Esophagus squamous epithelium (tissue), 5 donors: Measurements from ENCODE around the gene NDST1. TPM values are rescaled to one million over a fixed set of nuclear protein-coding genes. Genes with fewer than 3 reads are reported as not detected.

Experiments
- DNase-seq: peaks from one replicate; lab custom pipeline; 2025; lab: John Stamatoyannopoulos, UW
- H3K27ac ChIP-seq, 4 donors: fragments of 200-600 bp; sonication (generic); one replicate each; pipeline ENCODE4 v1.5.1; 2016 to 2019; ENCODE audit warnings: mild to moderate bottlenecking in 1 of 4
- H3K27me3 ChIP-seq, 4 donors: fragments of 200-600 bp; sonication (generic); 1 replicate in 3 of 4; 2 replicates in 1 of 4; pipeline versions ENCODE4 v1.5.1 to v1.6.0; 2017 to 2021; ENCODE audit warnings: antibody characterized with exemption in 1 of 4
- H3K36me3 ChIP-seq, 3 donors: fragments of 200-600 bp; sonication (generic); one replicate each; pipeline ENCODE4 v1.5.1; 2016 to 2019
- H3K4me1 ChIP-seq, 3 donors: fragments of 200-600 bp; sonication (generic); one replicate each; pipeline ENCODE4 v1.5.1; 2017 to 2019
- H3K4me3 ChIP-seq, 4 donors: fragments of 200-600 bp; sonication (generic); 1 replicate in 3 of 4; 2 replicates in 1 of 4; pipeline ENCODE4 v1.5.1; 2016 to 2019; ENCODE audit warnings: mild to moderate bottlenecking in 2 of 4, moderate library complexity in 1 of 4
- H3K9me3 ChIP-seq, 3 donors: fragments of 200-600 bp; sonication (generic); one replicate each; pipeline ENCODE4 v1.5.1; 2016 to 2019
- POLR2A ChIP-seq, 4 donors: fragments of 450-650 bp; IDR thresholded peaks; one replicate each; pipeline ENCODE4 v1.6.1; 2017; ENCODE audit warnings: antibody characterized with exemption in 4 of 4, mild to moderate bottlenecking in 4 of 4, moderate library complexity in 3 of 4
- WGBS, 2 donors: methylation state at CpG; one replicate each; pipeline ENCODE4 v1.1.5; 2018; 5-methylcytosine and 5-hydroxymethylcytosine counted together
- intact Hi-C: fragments of 100-400 bp; cut with DNase I; formaldehyde crosslinking; loops from one replicate; pipeline ENCODE4 v1.15.0; 2022
- total RNA-seq, 4 donors: library from RNA; depleted of rRNA; stranded (reverse); fragments of >200 nt; gene quantifications; one replicate each; pipeline ENCODE4 v1.1.0, GENCODE V29; 2016
- TF ChIP-seq, protein P1 (sequence below), 6 experiments: fragments of 450-650 bp in 4 of 6; fragments of 200-600 bp in 2 of 6; sonication (generic) in 2 of 6; IDR thresholded peaks; one replicate each; pipeline ENCODE4 v1.5.1; 2016 to 2019; ENCODE audit warnings: antibody characterized with exemption in 6 of 6, mild to moderate bottlenecking in 4 of 6, moderate library complexity in 4 of 6
- donor health status: DM: yes; HTN: yes; CAD: no.

The NDST1 gene
- total RNA-seq, 4 donors from 2014 or later: 76.5 to 205 (median 118) TPM

DNA sequence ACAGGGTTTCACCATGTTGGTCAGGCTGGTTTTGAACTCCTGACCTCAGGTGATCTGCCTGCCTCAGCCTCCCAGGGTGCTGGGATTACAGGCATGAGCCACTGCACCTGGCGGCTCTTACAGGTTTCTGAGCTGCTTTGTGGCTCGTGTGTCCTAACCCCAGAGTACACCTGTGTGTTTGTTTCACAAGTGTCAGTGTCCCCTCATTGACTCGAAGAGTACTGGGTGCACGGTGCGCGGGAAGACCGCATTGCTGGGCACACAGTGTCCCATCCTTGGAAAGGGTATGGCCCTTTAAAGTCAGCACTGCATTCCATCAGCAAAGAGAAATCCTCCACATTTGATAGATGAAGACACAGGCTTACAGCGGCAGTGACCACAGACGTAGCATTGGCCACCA, 23.8 kb downstream of the NDST1 start:
- 87 to 92% methylated on average over 9 of the region's 9 CpGs for WGBS, 2 donors
- peaks cover 27 to 98% (median 43%) of the 10 kb centered on the region in 3 donors for H3K36me3 ChIP-seq
- H3K27ac ChIP-seq: no peak overlapping the region
- no peaks in the 10 kb centered on the region for H3K9me3 ChIP-seq
- H3K27me3 ChIP-seq: no peaks in the 10 kb centered on the region
- TF ChIP-seq POLR2A (IDR thresholded peaks at IDR 0.05): no peak
- TF ChIP-seq, protein P1, sequence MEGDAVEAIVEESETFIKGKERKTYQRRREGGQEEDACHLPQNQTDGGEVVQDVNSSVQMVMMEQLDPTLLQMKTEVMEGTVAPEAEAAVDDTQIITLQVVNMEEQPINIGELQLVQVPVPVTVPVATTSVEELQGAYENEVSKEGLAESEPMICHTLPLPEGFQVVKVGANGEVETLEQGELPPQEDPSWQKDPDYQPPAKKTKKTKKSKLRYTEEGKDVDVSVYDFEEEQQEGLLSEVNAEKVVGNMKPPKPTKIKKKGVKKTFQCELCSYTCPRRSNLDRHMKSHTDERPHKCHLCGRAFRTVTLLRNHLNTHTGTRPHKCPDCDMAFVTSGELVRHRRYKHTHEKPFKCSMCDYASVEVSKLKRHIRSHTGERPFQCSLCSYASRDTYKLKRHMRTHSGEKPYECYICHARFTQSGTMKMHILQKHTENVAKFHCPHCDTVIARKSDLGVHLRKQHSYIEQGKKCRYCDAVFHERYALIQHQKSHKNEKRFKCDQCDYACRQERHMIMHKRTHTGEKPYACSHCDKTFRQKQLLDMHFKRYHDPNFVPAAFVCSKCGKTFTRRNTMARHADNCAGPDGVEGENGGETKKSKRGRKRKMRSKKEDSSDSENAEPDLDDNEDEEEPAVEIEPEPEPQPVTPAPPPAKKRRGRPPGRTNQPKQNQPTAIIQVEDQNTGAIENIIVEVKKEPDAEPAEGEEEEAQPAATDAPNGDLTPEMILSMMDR (IDR thresholded peaks at IDR 0.05): no peak
- intact Hi-C loops: no loop called here
- H3K4me1 ChIP-seq: peaks cover 8 to 35% (median 10%) of the 10 kb centered on the region in 3 donors
- DNase-seq: no peak
- no peak overlapping the region for H3K4me3 ChIP-seq

DNA sequence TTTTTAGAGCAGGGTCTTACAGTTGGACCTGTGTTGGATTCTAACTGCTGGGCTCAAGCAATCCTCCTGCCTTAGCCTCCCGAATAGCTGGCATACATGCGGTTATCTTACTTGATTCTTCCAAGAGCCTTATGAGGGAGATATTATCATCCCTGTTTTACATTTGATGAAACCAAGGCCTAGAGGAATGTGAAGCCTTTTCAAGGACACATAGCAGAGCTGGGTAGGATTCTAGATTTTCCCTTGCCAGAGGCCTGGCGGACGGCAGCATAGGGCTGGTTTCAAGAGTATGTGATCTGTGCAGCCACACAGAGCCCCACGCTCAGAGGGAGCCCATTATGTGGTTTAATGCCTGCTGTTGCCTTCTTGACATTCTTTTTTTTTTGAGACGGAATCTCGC, 24.2 kb downstream of the NDST1 start:
- Histone ChIP-seq H3K4me1 (peaks cover 5 to 30% (median 7%) of the 10 kb centered on the region in 3 donors), H3K36me3 (peaks cover 27 to 98% (median 44%) of the 10 kb centered on the region in 3 donors), H3K4me3 (no peak overlapping the region), H3K27ac (no peak overlapping the region), H3K27me3 (no peaks in the 10 kb centered on the region), H3K9me3 (no peaks in the 10 kb centered on the region)
- DNase-seq: no peak
- intact Hi-C loops: no loop called here
- no peak for TF ChIP-seq POLR2A (IDR thresholded peaks at IDR 0.05)
- TF ChIP-seq, protein P1 (IDR thresholded peaks at IDR 0.05): no peak
- WGBS, 2 donors: 96 to 99% methylated on average over 7 of the region's 7 CpGs

DNA sequence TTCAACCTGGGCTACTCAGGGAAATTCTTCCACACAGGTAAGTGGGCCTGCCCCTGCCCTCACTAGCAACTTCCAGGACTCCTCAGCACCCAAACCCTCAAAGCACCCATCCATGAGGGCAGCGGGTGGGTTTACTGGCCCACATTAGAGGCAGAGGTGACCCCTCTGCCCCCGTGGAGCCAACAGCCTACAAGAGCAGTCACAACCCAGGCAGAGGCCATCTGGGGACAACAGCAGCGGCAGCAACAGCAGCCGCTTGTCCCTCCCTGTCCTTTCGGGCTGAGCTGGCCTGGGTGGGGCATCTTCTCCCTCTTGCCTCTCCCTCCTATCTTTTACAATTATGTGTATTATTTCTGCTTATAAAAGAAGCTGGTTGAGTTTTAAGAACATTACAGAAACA, 25.1 kb downstream of the NDST1 start:
- H3K27ac ChIP-seq: no peak overlapping the region
- H3K36me3 ChIP-seq: peaks cover 19 to 98% (median 38%) of the 10 kb centered on the region in 3 donors
- TF ChIP-seq POLR2A (IDR thresholded peaks at IDR 0.05): no peak
- TF ChIP-seq, protein P1 (IDR thresholded peaks at IDR 0.05): no peak
- no peaks in the 10 kb centered on the region for H3K27me3 ChIP-seq
- no peak overlapping the region for H3K4me3 ChIP-seq
- no peaks in the 10 kb centered on the region for H3K9me3 ChIP-seq
- WGBS, 2 donors: 63 to 80% methylated on average over 2 to 3 of the region's 5 CpGs
- peaks cover 5 to 25% (median 7%) of the 10 kb centered on the region in 3 donors for H3K4me1 ChIP-seq
- intact Hi-C loops: no loop called here
- DNase-seq: no peak

DNA sequence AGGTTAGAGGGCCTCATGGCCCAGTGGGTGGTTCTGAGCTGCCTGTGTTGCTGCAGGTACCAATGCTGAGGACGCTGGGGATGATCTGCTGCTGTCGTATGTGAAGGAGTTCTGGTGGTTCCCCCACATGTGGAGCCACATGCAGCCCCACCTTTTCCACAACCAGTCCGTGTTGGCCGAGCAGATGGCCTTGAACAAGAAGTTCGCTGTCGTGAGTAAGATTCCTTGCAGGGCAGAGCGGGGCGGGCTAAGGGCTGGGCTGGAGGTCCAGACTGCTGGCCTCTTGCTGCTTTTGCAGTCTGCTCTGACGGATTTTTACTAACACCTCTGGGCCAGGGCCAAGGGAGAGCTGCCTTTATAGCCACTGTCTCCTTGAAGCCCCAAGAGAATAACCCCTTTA, 26.9 kb downstream of the NDST1 start:
- WGBS, 2 donors: 60% methylated on average over 1 of the region's 9 CpGs; no CpG with 5 or more reads in 1 of the 2 donors
- Histone ChIP-seq H3K27ac (no peak overlapping the region), H3K4me3 (no peak overlapping the region), H3K4me1 (peaks cover 1 to 18% (median 4%) of the 10 kb centered on the region in 3 donors), H3K27me3 (no peaks in the 10 kb centered on the region), H3K9me3 (no peaks in the 10 kb centered on the region), H3K36me3 (peaks cover 24 to 100% (median 42%) of the 10 kb centered on the region in 3 donors)
- no peak for TF ChIP-seq POLR2A (IDR thresholded peaks at IDR 0.05)
- TF ChIP-seq, protein P1 (IDR thresholded peaks at IDR 0.05): no peak
- intact Hi-C loops: loop anchor here (5.0 kb wide), 1 partner anchor 63 kb away; no protein-coding TSS in a partner anchor
- DNase-seq: no peak

DNA sequence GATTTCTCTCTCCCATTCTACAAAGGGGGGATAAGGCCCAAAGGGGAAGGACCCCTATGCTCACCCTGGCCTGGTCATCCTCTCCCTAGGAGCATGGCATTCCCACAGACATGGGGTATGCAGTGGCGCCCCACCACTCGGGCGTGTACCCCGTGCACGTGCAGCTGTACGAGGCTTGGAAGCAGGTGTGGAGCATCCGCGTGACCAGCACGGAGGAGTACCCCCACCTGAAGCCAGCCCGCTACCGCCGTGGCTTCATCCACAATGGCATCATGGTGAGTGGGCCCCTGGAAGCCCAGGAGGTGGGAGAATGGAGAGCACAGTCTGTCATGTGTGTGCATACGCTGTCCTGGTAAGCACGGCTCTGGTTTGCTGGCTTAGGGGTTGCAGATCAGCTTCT, 27.7 kb downstream of the NDST1 start:
- WGBS, 2 donors: 80 to 93% methylated on average over 5 to 6 of the region's 14 CpGs
- DNase-seq: no peak
- no peak overlapping the region for H3K4me3 ChIP-seq
- TF ChIP-seq, protein P1 (IDR thresholded peaks at IDR 0.05): no peak
- no peak for TF ChIP-seq POLR2A (IDR thresholded peaks at IDR 0.05)
- H3K27me3 ChIP-seq: no peaks in the 10 kb centered on the region
- peaks cover 5 to 22% (median 7%) of the 10 kb centered on the region in 3 donors for H3K4me1 ChIP-seq
- H3K27ac ChIP-seq: no peak overlapping the region
- H3K9me3 ChIP-seq: no peaks in the 10 kb centered on the region
- H3K36me3 ChIP-seq: peaks cover 24 to 100% (median 50%) of the 10 kb centered on the region in 3 donors
- intact Hi-C loops: loop anchor here (5.0 kb wide), 1 partner anchor 63 kb away; no protein-coding TSS in a partner anchor
